ENCODE data around the gene PRKAR2B. TPM values are rescaled to one million over a fixed set of nuclear protein-coding genes. Genes with fewer than 3 reads are reported as not detected.

The PRKAR2B gene
- total and polyA plus RNA-seq, 9 donors: 24.2 to 84.9 (median 43.7) TPM

DNA sequence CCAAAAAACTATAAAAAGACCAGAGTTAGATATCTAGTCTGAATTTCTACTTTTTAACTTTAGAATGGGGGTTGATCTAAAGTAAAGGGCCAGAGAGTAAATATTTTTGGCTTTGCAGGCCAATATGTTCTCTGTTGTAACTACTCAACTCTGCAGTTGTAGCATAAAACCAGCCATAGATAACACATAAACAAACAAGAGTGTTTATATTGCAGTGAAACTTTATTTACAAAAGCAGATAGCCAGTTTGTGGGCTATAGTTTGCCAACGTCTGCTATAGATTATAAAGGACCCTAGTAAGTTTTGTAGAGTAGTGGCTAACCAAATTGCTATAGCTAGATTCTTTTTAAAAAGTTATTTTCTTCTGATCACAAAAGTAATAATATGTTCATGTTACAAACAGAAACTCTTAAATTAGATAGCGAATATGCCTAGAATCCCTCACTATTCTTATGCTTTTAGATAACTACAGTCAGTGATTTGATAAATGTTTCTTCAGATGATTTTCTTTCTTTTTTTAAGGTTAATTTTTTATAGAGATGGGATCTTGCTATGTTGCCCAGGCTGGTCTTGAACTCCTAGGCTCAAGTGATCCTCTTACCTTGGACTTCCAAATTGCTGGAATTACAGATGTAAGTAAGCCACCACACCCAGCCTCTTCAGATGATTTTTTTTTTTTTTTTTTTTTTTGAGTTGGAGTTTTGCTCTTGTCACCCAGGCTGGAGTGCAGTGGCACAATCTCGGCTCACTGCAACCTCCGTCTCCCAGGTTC lies 100.7 kb downstream of the PRKAR2B start:
- Histone ChIP-seq H3K36me3 (no peaks in the 10 kb centered on the region), H3K4me1 (ENCODE audit: insufficient read depth) (no peaks in the 10 kb centered on the region), H3K27ac (no peak overlapping the region), H3K27me3 (no peaks in the 10 kb centered on the region), H3K9me3 (no peaks in the 10 kb centered on the region), H3K4me3 (no peak overlapping the region)
- DNase-seq: no peak
- WGBS, 3 donors: 77 to 82% (median 80%) methylated on average over 4 of the region's 4 CpGs
- intact Hi-C loops (cut with DNase I): loop anchor here (5.0 kb wide), 2 partner anchors 188 to 198 kb away; no protein-coding TSS in a partner anchor
- TF ChIP-seq, protein P1, sequence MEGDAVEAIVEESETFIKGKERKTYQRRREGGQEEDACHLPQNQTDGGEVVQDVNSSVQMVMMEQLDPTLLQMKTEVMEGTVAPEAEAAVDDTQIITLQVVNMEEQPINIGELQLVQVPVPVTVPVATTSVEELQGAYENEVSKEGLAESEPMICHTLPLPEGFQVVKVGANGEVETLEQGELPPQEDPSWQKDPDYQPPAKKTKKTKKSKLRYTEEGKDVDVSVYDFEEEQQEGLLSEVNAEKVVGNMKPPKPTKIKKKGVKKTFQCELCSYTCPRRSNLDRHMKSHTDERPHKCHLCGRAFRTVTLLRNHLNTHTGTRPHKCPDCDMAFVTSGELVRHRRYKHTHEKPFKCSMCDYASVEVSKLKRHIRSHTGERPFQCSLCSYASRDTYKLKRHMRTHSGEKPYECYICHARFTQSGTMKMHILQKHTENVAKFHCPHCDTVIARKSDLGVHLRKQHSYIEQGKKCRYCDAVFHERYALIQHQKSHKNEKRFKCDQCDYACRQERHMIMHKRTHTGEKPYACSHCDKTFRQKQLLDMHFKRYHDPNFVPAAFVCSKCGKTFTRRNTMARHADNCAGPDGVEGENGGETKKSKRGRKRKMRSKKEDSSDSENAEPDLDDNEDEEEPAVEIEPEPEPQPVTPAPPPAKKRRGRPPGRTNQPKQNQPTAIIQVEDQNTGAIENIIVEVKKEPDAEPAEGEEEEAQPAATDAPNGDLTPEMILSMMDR (IDR thresholded peaks at IDR 0.05): no peak
- TF ChIP-seq POLR2A (IDR thresholded peaks at IDR 0.05): no peak
- no peak for TF ChIP-seq EP300 (IDR thresholded peaks at IDR 0.05)

DNA sequence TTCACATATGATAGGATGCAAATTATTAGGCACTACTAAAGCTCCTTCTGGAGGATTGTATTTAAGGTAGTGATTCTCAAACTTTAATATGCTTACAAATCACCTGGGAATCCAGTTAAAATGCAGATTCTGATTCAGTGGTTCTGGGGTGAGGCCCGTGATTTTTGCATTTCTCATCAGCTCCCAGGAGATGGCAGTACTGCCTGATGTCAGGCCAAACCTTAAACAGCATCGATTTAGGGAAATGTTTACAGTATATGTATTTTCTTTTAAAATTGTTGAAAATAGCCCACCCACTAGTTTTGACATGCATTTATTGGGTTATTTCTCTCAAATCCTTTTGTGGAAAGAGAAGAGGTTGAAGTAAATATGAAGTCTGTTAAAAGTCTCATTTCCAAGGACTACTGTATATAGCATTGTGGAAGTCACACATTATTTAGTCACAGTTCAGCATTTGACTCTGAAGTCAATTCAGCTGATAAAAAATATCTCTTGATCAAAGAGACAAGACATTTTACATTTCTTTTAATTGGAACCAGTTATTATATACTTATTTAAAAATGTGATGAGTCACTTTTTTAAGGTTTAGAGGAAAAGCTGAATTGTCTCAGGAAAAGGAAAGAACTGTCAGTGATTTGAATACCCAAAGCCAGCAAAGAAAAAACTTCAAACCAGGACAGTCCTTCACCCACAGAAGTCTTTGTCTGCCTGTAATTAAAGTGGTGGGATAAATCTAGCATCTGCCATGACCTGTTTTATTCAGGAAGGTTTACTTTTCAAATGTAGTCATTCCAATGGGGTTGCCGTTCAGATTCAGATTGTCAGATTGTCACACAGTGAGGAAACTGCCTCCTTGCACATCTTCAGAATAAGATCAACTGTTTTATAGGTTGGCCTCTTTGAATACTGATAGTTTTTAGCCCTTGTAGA lies 103.2 kb downstream of the PRKAR2B start:
- no peak overlapping the region for H3K4me3 ChIP-seq
- no peaks in the 10 kb centered on the region for H3K4me1 ChIP-seq (ENCODE audit: insufficient read depth)
- H3K9me3 ChIP-seq: no peaks in the 10 kb centered on the region
- TF ChIP-seq EP300 (IDR thresholded peaks at IDR 0.05): no peak
- TF ChIP-seq, protein P1 (IDR thresholded peaks at IDR 0.05): peak in 2 of 3 donors; percentile 49 to 52
- no peaks in the 10 kb centered on the region for H3K36me3 ChIP-seq
- H3K27me3 ChIP-seq: no peaks in the 10 kb centered on the region
- H3K27ac ChIP-seq: no peak overlapping the region
- intact Hi-C loops (cut with DNase I): loop anchor here (5.0 kb wide), 2 partner anchors 190 to 200 kb away; no protein-coding TSS in a partner anchor
- DNase-seq: peak in 1 of 5 donors; percentile 32
- WGBS, 3 donors: 27 to 33% (median 31%) methylated on average over 3 of the region's 3 CpGs

DNA sequence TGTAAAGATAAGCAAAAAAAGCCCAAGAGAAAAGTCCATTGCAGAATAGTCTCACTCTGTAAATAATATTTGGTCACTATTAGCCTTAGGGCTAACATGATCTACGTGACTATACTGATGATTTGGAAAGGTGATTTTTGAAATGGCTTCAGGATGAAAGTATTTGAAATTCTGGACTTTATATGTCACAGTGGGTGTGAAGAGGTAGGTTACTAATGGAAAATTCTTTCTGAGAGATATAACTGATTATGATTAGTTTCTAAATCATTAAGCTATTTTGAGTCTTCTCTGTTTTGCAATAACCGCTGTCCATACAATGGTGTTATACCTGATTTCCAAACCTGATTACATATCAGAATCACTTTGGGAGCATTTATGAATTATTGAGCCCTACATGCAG lies 104.2 kb downstream of the PRKAR2B start:
- 95 to 99% (median 96%) methylated on average over 2 of the region's 2 CpGs for WGBS, 3 donors
- intact Hi-C loops (cut with DNase I): loop anchor here (5.0 kb wide), 2 partner anchors 191 to 201 kb away; no protein-coding TSS in a partner anchor

DNA sequence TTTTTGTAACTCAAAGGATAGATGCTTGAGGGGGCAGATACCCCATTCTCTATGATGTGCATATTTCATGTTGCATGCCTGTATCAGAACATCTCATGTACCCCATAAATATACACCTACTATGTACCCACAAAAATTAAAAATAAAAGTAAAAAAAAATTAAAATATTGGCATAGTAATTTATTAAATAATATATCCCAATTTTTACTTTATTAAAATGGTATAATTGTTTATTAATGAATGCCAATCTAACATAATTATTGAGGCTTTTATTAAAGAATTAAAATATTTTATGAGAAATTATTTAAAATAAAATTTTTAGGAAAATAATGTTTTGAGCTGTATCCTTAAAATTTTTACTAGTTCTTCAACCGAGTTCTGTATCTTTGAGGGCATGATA lies 105.4 kb downstream of the PRKAR2B start:
- WGBS, 3 donors: 76 to 83% (median 82%) methylated on average over 1 of the region's 1 CpG
- Histone ChIP-seq H3K27me3 (no peaks in the 10 kb centered on the region), H3K9me3 (no peaks in the 10 kb centered on the region), H3K4me3 (no peak overlapping the region), H3K36me3 (no peaks in the 10 kb centered on the region), H3K4me1 (ENCODE audit: insufficient read depth) (no peaks in the 10 kb centered on the region), H3K27ac (no peak overlapping the region)
- TF ChIP-seq, protein P1 (IDR thresholded peaks at IDR 0.05): no peak
- no peak for TF ChIP-seq EP300 (IDR thresholded peaks at IDR 0.05)
- TF ChIP-seq POLR2A (IDR thresholded peaks at IDR 0.05): no peak
- DNase-seq: no peak
- intact Hi-C loops (cut with DNase I): loop anchor here (5.0 kb wide), 3 partner anchors 193 to 358 kb away; no protein-coding TSS in a partner anchor

More for the DNA sequence above, 104.2 kb downstream of the PRKAR2B start:
- no peaks in the 10 kb centered on the region for H3K27me3 ChIP-seq
- H3K4me1 ChIP-seq (ENCODE audit: insufficient read depth): no peaks in the 10 kb centered on the region
- no peaks in the 10 kb centered on the region for H3K36me3 ChIP-seq
- no peak overlapping the region for H3K4me3 ChIP-seq
- TF ChIP-seq POLR2A (IDR thresholded peaks at IDR 0.05) (no peak), EP300 (IDR thresholded peaks at IDR 0.05) (no peak)
- TF ChIP-seq, protein P1 (IDR thresholded peaks at IDR 0.05): no peak
- DNase-seq: no peak
- no peak overlapping the region for H3K27ac ChIP-seq
- H3K9me3 ChIP-seq: no peaks in the 10 kb centered on the region
